GM23338 (cell line): ENCODE measurements around the gene MTHFR. TPM values are rescaled to one million over a fixed set of nuclear protein-coding genes. Genes with fewer than 3 reads are reported as not detected.

Source experiments
- ATAC-seq: fragments of 200-7000 bp; cut with Tn5 transposase; 3 replicates; pipeline ENCODE4 v1.9.1; 2020
- DNase-seq: peaks from one replicate; pipeline ENCODE4 v3.0.0-alpha.2; 2015; ENCODE audit warnings: low spot score
- H2AFZ ChIP-seq: fragments of 200-600 bp; sonication (generic); 2 replicates; pipeline ENCODE4 v1.8.0; 2016; ENCODE audit warnings: antibody characterized with exemption, mild to moderate bottlenecking, moderate library complexity
- H3F3A ChIP-seq: fragments of 200-600 bp; sonication (generic); replicated peaks from 2 replicates; pipeline ENCODE4 v1.8.0; 2017; ENCODE audit warnings: antibody characterized with exemption, mixed run types, low read depth
- H3K27ac ChIP-seq: fragments of 200-600 bp; sonication (generic); 2 replicates; pipeline ENCODE4 v1.6.1; 2016; ENCODE audit warnings: low read depth
- H3K27me3 ChIP-seq: fragments of 200-600 bp; sonication (generic); 2 replicates; pipeline ENCODE4 v1.8.0; 2016; ENCODE audit warnings: mild to moderate bottlenecking, mixed run types, moderate library complexity; ENCODE audit not compliant: insufficient read depth
- H3K36me3 ChIP-seq: fragments of 200-600 bp; sonication (generic); 2 replicates; pipeline ENCODE4 v1.8.0; 2016; ENCODE audit warnings: mild to moderate bottlenecking; ENCODE audit not compliant: insufficient read depth
- H3K4me1 ChIP-seq: fragments of 200-600 bp; sonication (generic); 2 replicates; pipeline ENCODE4 v1.8.0; 2016; ENCODE audit warnings: mild to moderate bottlenecking, moderate library complexity; ENCODE audit not compliant: insufficient read depth
- H3K4me2 ChIP-seq: fragments of 200-600 bp; sonication (generic); 2 replicates; pipeline ENCODE4 v1.7.1; 2017; ENCODE audit warnings: mixed run types
- H3K4me3 ChIP-seq: fragments of 200-600 bp; sonication (generic); 2 replicates; pipeline ENCODE4 v1.6.1; 2016; ENCODE audit warnings: mixed run types
- H3K79me2 ChIP-seq: fragments of 200-600 bp; sonication (generic); replicated peaks from 2 replicates; pipeline ENCODE4 v1.8.0; 2017; ENCODE audit warnings: mild to moderate bottlenecking; ENCODE audit not compliant: insufficient read depth
- H3K9me2 ChIP-seq: fragments of 200-600 bp; sonication (generic); 2 replicates; pipeline ENCODE4 v1.8.0; 2017; ENCODE audit not compliant: insufficient read depth
- H4K20me1 ChIP-seq: fragments of 200-600 bp; sonication (generic); replicated peaks from 2 replicates; pipeline ENCODE4 v1.8.0; 2017; ENCODE audit warnings: mild to moderate bottlenecking; ENCODE audit not compliant: insufficient read depth
- H3K27ac Mint-ChIP-seq: 2 replicates; pipeline ENCODE4 v1.8.0; 2020; ENCODE audit warnings: inconsistent platforms, mild to moderate bottlenecking, moderate library complexity, mixed read lengths
- H3K27me3 Mint-ChIP-seq: 3 replicates; pipeline ENCODE4 v1.8.0; 2022; ENCODE audit warnings: low read depth, mild to moderate bottlenecking, moderate library complexity, mixed read lengths, inconsistent platforms; ENCODE audit not compliant: insufficient read depth, poor library complexity
- H3K36me3 Mint-ChIP-seq: 3 replicates; pipeline ENCODE4 v1.8.0; 2021; ENCODE audit warnings: low read depth, mild to moderate bottlenecking, inconsistent platforms, moderate library complexity, mixed read lengths
- H3K4me1 Mint-ChIP-seq: 3 replicates; pipeline ENCODE4 v1.8.0; 2020; ENCODE audit warnings: mild to moderate bottlenecking, inconsistent platforms, mixed read lengths
- H3K4me3 Mint-ChIP-seq: 3 replicates; pipeline ENCODE4 v1.8.0; 2021; ENCODE audit warnings: moderate library complexity, mild to moderate bottlenecking, inconsistent platforms, mixed read lengths
- H3K9me3 Mint-ChIP-seq: 3 replicates; pipeline ENCODE4 v1.8.0; 2020; ENCODE audit warnings: moderate library complexity, mild to moderate bottlenecking, inconsistent platforms, mixed read lengths
- CREB1 ChIP-seq: fragments of 250-450 bp; sonication (Bioruptor Pico); IDR thresholded peaks from 2 replicates; pipeline ENCODE4 v1.5.0; 2020; ENCODE audit warnings: low read depth, mild to moderate bottlenecking, moderate library complexity
- CTCF ChIP-seq, 2 experiments: fragments of 200-600 bp in 1 of 2; sonication (generic) in 1 of 2; conservative IDR thresholded peaks; 2 replicates each; pipeline versions ENCODE4 v1.5.1 to v1.6.1; 2016 to 2017; ENCODE audit warnings: antibody characterized with exemption in 2 of 2, low read depth in 2 of 2, mild to moderate bottlenecking in 2 of 2, moderate library complexity in 1 of 2
- ETS1 ChIP-seq: IDR thresholded peaks from 2 replicates; pipeline ENCODE4 v1.6.1; 2016; ENCODE audit warnings: antibody characterized with exemption
- EZH2 ChIP-seq: fragments of 200-600 bp; sonication (generic); IDR thresholded peaks from one replicate; pipeline ENCODE4 v1.8.0; 2017; ENCODE audit warnings: antibody characterized with exemption, mild to moderate bottlenecking, low read depth; ENCODE audit not compliant: unreplicated experiment
- JUNB ChIP-seq: IDR thresholded peaks from one replicate; pipeline ENCODE4 v1.6.1; 2016; ENCODE audit warnings: antibody characterized with exemption; ENCODE audit not compliant: unreplicated experiment
- NANOG ChIP-seq: IDR thresholded peaks from 2 replicates; pipeline ENCODE4 v1.6.1; 2016; ENCODE audit warnings: antibody characterized with exemption, borderline replicate concordance
- POLR2AphosphoS5 ChIP-seq: IDR thresholded peaks from 2 replicates; pipeline ENCODE4 v1.6.1; 2016; ENCODE audit warnings: antibody characterized with exemption, low read depth
- REST ChIP-seq: IDR thresholded peaks from one replicate; pipeline ENCODE4 v1.6.1; 2018; ENCODE audit warnings: antibody characterized with exemption; ENCODE audit not compliant: unreplicated experiment
- STAT1 ChIP-seq: IDR thresholded peaks from one replicate; pipeline ENCODE4 v1.6.1; 2016; ENCODE audit warnings: antibody characterized with exemption; ENCODE audit not compliant: unreplicated experiment
- ZNF114 ChIP-seq: fragments of 250-450 bp; sonication (Bioruptor Pico); IDR thresholded peaks from 2 replicates; pipeline ENCODE4 v1.5.0; 2020; ENCODE audit warnings: mild to moderate bottlenecking, moderate library complexity
- ZNF462 ChIP-seq: fragments of 250-450 bp; sonication (Bioruptor Pico); IDR thresholded peaks from 2 replicates; pipeline ENCODE4 v1.5.0; 2020; ENCODE audit warnings: mild to moderate bottlenecking, moderate library complexity
- polyA plus RNA-seq: library from polyadenylated mRNA; unstranded; fragments of >200 nt; fragmentation: Nextera tagmentation; extraction: Ambion mirVana; gene quantifications from 2 replicates; pipeline ENCODE4 v1.2.1, GENCODE V29; 2016
- total RNA-seq: library from RNA; depleted of rRNA; stranded (reverse); fragments of >200 nt; shearing (Covaris generic); gene quantifications from 2 replicates; pipeline ENCODE4 v1.2.3, GENCODE V29; 2014

Gene MTHFR
- total and polyA plus RNA-seq, 2 experiments from 2014 or later = 6.9 to 21.6 TPM

- Mint-ChIP-seq H3K27me3 (peaks cover 9% of the 10 kb centered on the region), H3K4me1 (peaks cover 29% of the 10 kb centered on the region), H3K36me3 (peaks cover 14% of the 10 kb centered on the region), H3K4me3 (no peak overlapping the region), H3K27ac (no peak overlapping the region), H3K9me3 (no peaks in the 10 kb centered on the region)
- Histone ChIP-seq H2AFZ (no peak overlapping the region), H3F3A (peaks cover 18% of the 10 kb centered on the region), H3K4me3 (no peak overlapping the region), H3K27ac (no peak overlapping the region), H4K20me1 (no peaks in the 10 kb centered on the region), H3K9me2 (no peaks in the 10 kb centered on the region), H3K27me3 (no peaks in the 10 kb centered on the region), H3K4me1 (peaks cover 31% of the 10 kb centered on the region), H3K4me2 (no peak overlapping the region), H3K79me2 (no peaks in the 10 kb centered on the region), H3K36me3 (no peaks in the 10 kb centered on the region)
- ATAC-seq (no peak), DNase-seq (no peak)
- TF ChIP-seq ZNF462 (CRISPR knock-in tag) (no peak), ZNF114 (no peak), CREB1 (CRISPR knock-in tag) (no peak), STAT1 (no peak), JUNB (no peak), NANOG (no peak), CTCF (conservative IDR thresholded peaks at IDR 0.05; ENCODE audit: low read depth in 2 of 2) (no peak), REST (no peak), ETS1 (no peak), EZH2 (no peak), POLR2AphosphoS5 (no peak)
These were observed 15.5 kb downstream of the MTHFR start for GRCh38 chr1:11790101-11790879.
